Activated CD8-positive, alpha-beta T cell treated with anti-CD3 and anti-CD28 coated beads for 36 hours (primary cell): ENCODE measurements around the gene ESYT2. TPM values are rescaled to one million over a fixed set of nuclear protein-coding genes. Genes with fewer than 3 reads are reported as not detected.

Experiments
- ATAC-seq: fragments of 200-7000 bp; cut with Tn5 transposase; one replicate; pipeline ENCODE4 v1.10.0; 2021; ENCODE audit warnings: mild to moderate bottlenecking, moderate library complexity
- CTCF ChIA-PET: fragments of 350-600 bp; sonication (Branson Sonifier 250); formaldehyde crosslinking; loops from one replicate; lab custom pipeline; 2021; ENCODE audit warnings: antibody characterized with exemption; lab: Charles Lee
- POLR2A ChIA-PET: fragments of 350-600 bp; sonication (Branson Sonifier 250); formaldehyde crosslinking; loops from one replicate; lab custom pipeline; 2021; ENCODE audit warnings: antibody characterized with exemption; lab: Charles Lee
- DNase-seq: peaks from one replicate; pipeline ENCODE4 v3.0.0-alpha.2; 2020
- H3K27ac Mint-ChIP-seq: one replicate; pipeline ENCODE4 v1.8.0; 2021; ENCODE audit warnings: mild to moderate bottlenecking, mixed read lengths
- H3K27me3 Mint-ChIP-seq: one replicate; pipeline ENCODE4 v1.8.0; 2021; ENCODE audit warnings: mixed read lengths
- H3K36me3 Mint-ChIP-seq: one replicate; pipeline ENCODE4 v1.8.0; 2021; ENCODE audit warnings: low read depth, mixed read lengths
- H3K4me1 Mint-ChIP-seq: one replicate; pipeline ENCODE4 v1.8.0; 2021; ENCODE audit warnings: low read depth, mixed read lengths
- H3K4me3 Mint-ChIP-seq: one replicate; pipeline ENCODE4 v1.8.0; 2021; ENCODE audit warnings: mild to moderate bottlenecking, moderate library complexity, mixed read lengths
- H3K9me3 Mint-ChIP-seq: one replicate; pipeline ENCODE4 v1.8.0; 2021; ENCODE audit warnings: mixed read lengths
- intact Hi-C: fragments of 100-400 bp; cut with micrococcal nuclease; formaldehyde crosslinking; loops from one replicate; pipeline ENCODE4 v1.10.0; 2022
- total RNA-seq, 2 experiments: library from RNA; stranded (reverse); gene quantifications; one replicate each; pipeline ENCODE4 v1.2.3, GENCODE V29; 2021
- TF ChIP-seq, protein P1 (sequence below): fragments of 200-600 bp; IDR thresholded peaks from one replicate; pipeline ENCODE4 v1.8.0; 2022; ENCODE audit warnings: antibody characterized with exemption, mild to moderate bottlenecking

The ESYT2 gene
- total RNA-seq, 2 experiments from 2014 or later = 55.5 to 56.6 TPM

DNA sequence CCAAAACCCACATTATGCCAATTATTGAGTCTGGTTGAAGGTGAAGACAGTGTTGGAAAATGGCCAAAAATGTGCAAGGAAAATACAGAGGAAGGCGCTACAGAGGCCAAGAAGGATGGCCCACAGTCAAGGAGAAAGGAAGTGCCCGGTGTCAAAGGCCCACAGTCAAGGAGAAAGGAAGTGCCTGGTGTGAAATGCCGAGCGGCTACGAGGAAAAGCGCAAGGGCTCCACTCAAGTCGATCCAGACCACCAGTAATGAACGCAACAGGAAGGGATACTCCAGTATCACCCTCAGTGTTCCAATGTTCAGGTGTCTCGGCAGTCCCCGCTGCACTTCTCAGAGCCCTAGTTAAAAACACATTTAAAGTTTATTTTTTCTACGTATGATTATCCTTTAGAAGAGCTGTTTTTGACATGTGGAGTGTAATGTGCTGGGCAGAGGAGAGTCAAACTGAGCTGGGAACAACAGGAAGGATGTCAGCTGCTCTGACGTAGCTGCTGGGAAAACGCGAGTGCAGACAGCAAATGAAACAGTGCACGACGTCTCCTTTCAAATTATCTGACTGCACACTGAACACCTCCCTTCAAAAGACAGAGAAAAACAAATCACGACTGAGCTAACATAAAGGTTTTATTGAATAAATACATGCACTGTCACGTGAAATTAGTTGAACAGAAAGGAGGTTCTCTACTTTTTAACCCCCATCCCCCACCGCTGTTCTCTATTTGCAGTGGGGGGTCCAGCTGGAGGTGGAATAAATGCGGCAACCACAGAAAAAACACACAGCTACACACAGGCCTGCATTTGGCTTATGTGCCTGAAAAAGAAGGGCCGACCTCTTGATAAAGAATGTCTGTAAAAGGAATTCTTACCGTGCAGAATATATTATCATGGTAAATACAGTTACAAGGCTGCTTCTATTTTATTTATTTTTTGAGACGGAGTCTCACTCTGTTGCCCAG is 98.6 kb downstream of the ESYT2 start:
- DNase-seq (no peak), ATAC-seq (no peak)
- TF ChIP-seq, protein P1, sequence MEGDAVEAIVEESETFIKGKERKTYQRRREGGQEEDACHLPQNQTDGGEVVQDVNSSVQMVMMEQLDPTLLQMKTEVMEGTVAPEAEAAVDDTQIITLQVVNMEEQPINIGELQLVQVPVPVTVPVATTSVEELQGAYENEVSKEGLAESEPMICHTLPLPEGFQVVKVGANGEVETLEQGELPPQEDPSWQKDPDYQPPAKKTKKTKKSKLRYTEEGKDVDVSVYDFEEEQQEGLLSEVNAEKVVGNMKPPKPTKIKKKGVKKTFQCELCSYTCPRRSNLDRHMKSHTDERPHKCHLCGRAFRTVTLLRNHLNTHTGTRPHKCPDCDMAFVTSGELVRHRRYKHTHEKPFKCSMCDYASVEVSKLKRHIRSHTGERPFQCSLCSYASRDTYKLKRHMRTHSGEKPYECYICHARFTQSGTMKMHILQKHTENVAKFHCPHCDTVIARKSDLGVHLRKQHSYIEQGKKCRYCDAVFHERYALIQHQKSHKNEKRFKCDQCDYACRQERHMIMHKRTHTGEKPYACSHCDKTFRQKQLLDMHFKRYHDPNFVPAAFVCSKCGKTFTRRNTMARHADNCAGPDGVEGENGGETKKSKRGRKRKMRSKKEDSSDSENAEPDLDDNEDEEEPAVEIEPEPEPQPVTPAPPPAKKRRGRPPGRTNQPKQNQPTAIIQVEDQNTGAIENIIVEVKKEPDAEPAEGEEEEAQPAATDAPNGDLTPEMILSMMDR = no peak
- peaks cover 17% of the 10 kb centered on the region for H3K36me3 Mint-ChIP-seq
- intact Hi-C loops = no loop called here
- peaks cover 4% of the 10 kb centered on the region for H3K4me1 Mint-ChIP-seq
- H3K4me3 Mint-ChIP-seq = no peak overlapping the region
- H3K9me3 Mint-ChIP-seq = no peaks in the 10 kb centered on the region
- POLR2A ChIA-PET = interaction anchor here (0.6 to 0.7 kb wide), 2 partner anchors 26 to 83 kb away, joined by 4 read pairs; partner anchors contain the start of gene NCAPG2
- H3K27ac Mint-ChIP-seq = peak overlapping the region; percentile 9
- H3K27me3 Mint-ChIP-seq = no peaks in the 10 kb centered on the region
- CTCF ChIA-PET = interaction anchor here (1.4 to 1.8 kb wide), 2 partner anchors 10 to 11 kb away, joined by 3 read pairs; no protein-coding TSS in a partner anchor

DNA sequence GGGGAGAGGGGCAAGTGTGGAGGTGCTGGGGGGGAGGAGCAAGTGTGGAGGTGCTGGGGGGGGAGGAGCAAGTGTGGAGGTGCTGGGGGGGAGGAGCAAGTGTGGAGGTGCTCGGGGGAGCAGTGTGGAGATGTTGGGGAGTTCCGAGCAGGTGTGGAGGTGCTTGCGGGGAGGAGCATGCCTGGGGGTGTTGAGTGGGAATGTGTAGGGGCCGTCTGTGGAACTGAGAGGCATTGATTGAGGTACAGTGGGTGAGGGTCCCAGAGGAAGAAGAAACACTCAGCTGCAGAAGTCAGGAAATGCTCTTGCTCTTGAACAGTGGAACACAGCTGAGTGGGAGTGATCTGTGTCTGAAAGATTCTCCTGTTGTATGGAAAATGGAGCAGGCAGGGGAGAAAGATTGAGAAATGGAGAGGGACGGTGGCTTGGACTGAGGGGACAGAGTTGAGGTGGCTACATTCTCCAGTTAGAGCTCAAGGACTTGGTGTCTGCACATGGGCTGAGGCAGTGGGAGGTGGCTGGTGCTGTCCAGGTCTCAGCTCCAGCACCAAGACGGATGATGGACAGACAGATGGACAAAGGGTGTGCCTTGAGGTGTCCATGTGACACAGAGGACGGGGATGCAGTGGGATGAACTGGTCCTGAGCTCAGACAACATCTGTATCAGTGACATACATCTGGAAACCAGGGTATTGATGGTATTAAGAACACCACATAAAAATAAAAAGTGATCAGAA is 99.5 kb downstream of the ESYT2 start:
- no peaks in the 10 kb centered on the region for H3K27me3 Mint-ChIP-seq
- DNase-seq (no peak), ATAC-seq (no peak)
- H3K4me1 Mint-ChIP-seq = peaks cover 4% of the 10 kb centered on the region
- H3K36me3 Mint-ChIP-seq = peaks cover 11% of the 10 kb centered on the region
- H3K9me3 Mint-ChIP-seq = no peaks in the 10 kb centered on the region
- TF ChIP-seq, protein P1 = no peak
- H3K27ac Mint-ChIP-seq = peak overlapping the region; percentile 9
- CTCF ChIA-PET = no interaction called here
- POLR2A ChIA-PET = interaction anchor here (0.7 kb wide), 1 partner anchor 25 kb away, joined by 4 read pairs; the partner anchor contains the start of gene NCAPG2
- H3K4me3 Mint-ChIP-seq = no peak overlapping the region
- intact Hi-C loops = no loop called here

DNA sequence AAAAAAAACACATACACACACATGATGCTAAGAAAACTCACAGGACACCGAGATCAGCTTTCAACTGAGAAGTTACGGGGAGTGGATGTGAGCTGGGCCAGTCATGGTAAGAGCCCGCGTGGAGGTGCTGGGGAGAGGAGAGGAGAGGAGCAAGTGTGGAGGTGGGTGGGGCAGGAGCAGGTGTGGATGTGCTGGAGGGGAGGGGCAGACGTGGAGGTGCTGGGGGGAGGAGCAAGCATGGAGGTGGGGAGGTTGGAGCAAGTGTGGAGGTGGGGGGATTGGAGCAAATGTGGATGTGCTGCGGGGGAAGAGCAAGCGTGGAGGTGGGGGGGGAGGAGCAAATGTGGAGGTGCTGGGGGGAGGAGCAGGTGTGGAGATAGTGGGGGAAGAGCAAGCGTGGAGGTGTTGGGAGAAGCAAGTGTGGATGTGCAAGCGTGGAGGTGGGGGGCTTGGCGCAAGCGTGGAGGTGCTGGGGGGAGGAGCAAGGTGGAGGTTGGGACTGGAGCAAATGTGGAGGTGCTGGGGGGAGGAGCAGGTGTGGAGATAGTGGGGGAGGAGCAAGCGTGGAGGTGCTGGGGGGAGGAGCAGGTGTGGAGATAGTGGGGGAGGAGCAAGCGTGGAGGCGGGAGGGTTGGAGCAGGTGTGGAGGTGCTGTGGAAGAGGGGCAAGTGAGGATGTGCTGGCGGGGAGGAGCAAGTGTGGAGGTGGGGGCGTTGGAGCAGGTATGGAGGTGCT is 100.2 kb downstream of the ESYT2 start:
- CTCF ChIA-PET = no interaction called here
- peaks cover 4% of the 10 kb centered on the region for H3K4me1 Mint-ChIP-seq
- H3K27me3 Mint-ChIP-seq = no peaks in the 10 kb centered on the region
- POLR2A ChIA-PET = no interaction called here
- H3K36me3 Mint-ChIP-seq = peaks cover 9% of the 10 kb centered on the region
- no peak for DNase-seq
- no peaks in the 10 kb centered on the region for H3K9me3 Mint-ChIP-seq
- TF ChIP-seq, protein P1 = no peak
- H3K4me3 Mint-ChIP-seq = no peak overlapping the region
- intact Hi-C loops = no loop called here
- no peak for ATAC-seq
- H3K27ac Mint-ChIP-seq = no peak overlapping the region

DNA sequence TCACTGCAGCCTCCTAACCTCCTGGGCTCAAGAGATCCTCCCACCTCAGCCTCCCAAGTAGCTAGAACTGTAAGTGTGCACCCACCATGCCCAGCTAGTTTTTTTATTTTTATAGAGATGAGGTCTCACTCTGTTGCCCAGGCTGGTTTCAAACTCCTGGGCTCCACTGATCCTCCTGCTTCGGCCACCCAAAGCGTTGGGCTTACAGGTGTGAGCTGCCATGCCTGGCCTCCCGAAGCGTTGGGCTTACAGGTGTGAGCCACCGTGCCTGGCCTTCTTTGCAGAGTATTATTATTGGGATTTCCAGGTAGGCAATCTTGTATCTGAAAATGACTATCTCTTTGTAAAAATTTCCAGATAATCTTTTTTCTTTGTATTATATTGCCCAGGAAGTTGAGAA is 101.6 kb downstream of the ESYT2 start:
- Mint-ChIP-seq H3K4me1 (peaks cover 4% of the 10 kb centered on the region), H3K36me3 (peaks cover 7% of the 10 kb centered on the region), H3K27ac (no peak overlapping the region), H3K9me3 (no peaks in the 10 kb centered on the region), H3K4me3 (no peak overlapping the region), H3K27me3 (no peaks in the 10 kb centered on the region)
- ChIA-PET CTCF (no interaction called here), POLR2A (no interaction called here)
- TF ChIP-seq, protein P1 = no peak
- no peak for DNase-seq
- ATAC-seq = no peak
- intact Hi-C loops = no loop called here
